Caco-2 (cell line): ENCODE measurements around the gene SMARCA4. TPM values are rescaled to one million over a fixed set of nuclear protein-coding genes. Genes with fewer than 3 reads are reported as not detected.

Experiments
- BruUV-seq: library from RNA; stranded (reverse); fragments of 400-500 nt; replicated peaks from 2 replicates; lab custom pipeline; 2021; lab: Mats Ljungman, UMichigan
- CTCF ChIA-PET: fragments of 300-600 bp; sonication (Branson Sonifier 250); formaldehyde crosslinking; loops from one replicate; lab custom pipeline; 2022; ENCODE audit warnings: antibody characterized with exemption; lab: Charles Lee
- POLR2A ChIA-PET: fragments of 300-600 bp; sonication (Branson Sonifier 250); formaldehyde crosslinking; loops from one replicate; lab custom pipeline; 2022; ENCODE audit warnings: antibody characterized with exemption; lab: Charles Lee
- DNase-seq, 2 experiments: peaks; one replicate each; pipeline versions ENCODE4 v3.0.0 to v3.0.0-alpha.2; 2020 to 2022
- H3K27me3 ChIP-seq: replicated peaks from 2 replicates; pipeline ENCODE4 v1.6.0; 2011; ENCODE audit warnings: low read length; ENCODE audit not compliant: control insufficient read depth, insufficient read depth
- H3K36me3 ChIP-seq: 2 replicates; pipeline ENCODE4 v1.5.1; 2011; ENCODE audit warnings: low read length; ENCODE audit not compliant: control insufficient read depth, insufficient read depth
- H3K4me1 ChIP-seq: fragments of 250-450 bp; sonication (Bioruptor Pico); 2 replicates; pipeline ENCODE4 v1.5.1; 2020; ENCODE audit warnings: mild to moderate bottlenecking
- H3K4me3 ChIP-seq: 2 replicates; pipeline ENCODE4 v1.5.1; 2011; ENCODE audit warnings: low read depth, mild to moderate bottlenecking, control low read depth, low read length
- H3K9me3 ChIP-seq: fragments of 250-450 bp; sonication (Bioruptor Pico); 2 replicates; pipeline ENCODE4 v1.5.1; 2020; ENCODE audit warnings: mild to moderate bottlenecking, moderate library complexity
- H3K27ac Mint-ChIP-seq: one replicate; pipeline ENCODE4 v1.8.0; 2022; ENCODE audit warnings: mixed read lengths; ENCODE audit not compliant: unreplicated experiment
- H3K27me3 Mint-ChIP-seq: one replicate; pipeline ENCODE4 v1.8.0; 2022; ENCODE audit warnings: mixed read lengths; ENCODE audit not compliant: insufficient read depth, unreplicated experiment
- H3K36me3 Mint-ChIP-seq: one replicate; pipeline ENCODE4 v1.8.0; 2022; ENCODE audit warnings: mild to moderate bottlenecking, mixed read lengths; ENCODE audit not compliant: insufficient read depth, unreplicated experiment
- H3K4me1 Mint-ChIP-seq: one replicate; pipeline ENCODE4 v1.8.0; 2022; ENCODE audit warnings: low read depth, mixed read lengths; ENCODE audit not compliant: unreplicated experiment
- H3K4me3 Mint-ChIP-seq: one replicate; pipeline ENCODE4 v1.8.0; 2022; ENCODE audit warnings: mild to moderate bottlenecking, moderate library complexity, mixed read lengths; ENCODE audit not compliant: unreplicated experiment
- H3K9me3 Mint-ChIP-seq: one replicate; pipeline ENCODE4 v1.8.0; 2022; ENCODE audit warnings: mixed read lengths; ENCODE audit not compliant: unreplicated experiment
- intact Hi-C: fragments of 100-400 bp; cut with micrococcal nuclease; formaldehyde crosslinking; loops from one replicate; pipeline ENCODE4 v1.10.0; 2022; ENCODE audit not compliant: unreplicated experiment
- total RNA-seq: library from RNA; stranded (reverse); gene quantifications from 2 replicates; pipeline ENCODE4 v1.2.3, GENCODE V29; 2022
- TF ChIP-seq, protein P1 (sequence below), 2 experiments: fragments of 200-600 bp in 1 of 2; IDR thresholded peaks; 1 replicate in 1 of 2; 2 replicates in 1 of 2; pipeline versions ENCODE4 v1.5.1 to v1.8.0; 2011 to 2022; ENCODE audit warnings: antibody characterized with exemption in 1 of 2, control low read depth in 1 of 2, inconsistent platforms in 1 of 2, low read depth in 1 of 2, low read length in 1 of 2, mild to moderate bottlenecking in 1 of 2, moderate library complexity in 1 of 2; ENCODE audit not compliant: insufficient read depth in 1 of 2, severe bottlenecking in 1 of 2, unreplicated experiment in 1 of 2

SMARCA4 gene
- total RNA-seq, 1 experiment from 2014 or later: 171 TPM

DNA sequence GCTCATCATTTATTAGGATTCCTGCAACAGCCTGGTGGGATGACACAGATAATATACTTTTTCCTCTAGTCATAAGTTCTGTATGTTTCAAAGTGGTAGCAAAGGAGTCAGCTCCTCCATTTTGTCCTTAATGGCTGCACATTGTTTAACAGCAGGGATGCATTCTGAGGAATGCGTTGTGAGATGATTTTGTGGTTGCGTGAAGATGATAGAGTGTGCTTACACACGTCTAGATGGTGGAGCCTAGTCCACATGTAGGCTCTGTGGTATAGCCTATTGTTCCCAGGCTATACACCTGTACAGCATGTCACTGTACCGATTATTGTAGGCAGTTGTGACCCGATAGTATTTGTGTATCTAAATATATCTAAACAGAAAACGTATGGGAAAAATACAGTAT lies 4.6 kb downstream of the SMARCA4 start:
- no TSS peak for BruUV-seq
- ChIA-PET POLR2A (no interaction called here), CTCF (no interaction called here)
- Mint-ChIP-seq H3K4me1 (peaks cover 12% of the 10 kb centered on the region), H3K9me3 (no peaks in the 10 kb centered on the region), H3K36me3 (peaks cover 17% of the 10 kb centered on the region), H3K27ac (no peak overlapping the region), H3K27me3 (no peaks in the 10 kb centered on the region), H3K4me3 (no peak overlapping the region)
- H3K4me3 ChIP-seq: no peak overlapping the region
- no peaks in the 10 kb centered on the region for H3K27me3 ChIP-seq
- TF ChIP-seq, protein P1, sequence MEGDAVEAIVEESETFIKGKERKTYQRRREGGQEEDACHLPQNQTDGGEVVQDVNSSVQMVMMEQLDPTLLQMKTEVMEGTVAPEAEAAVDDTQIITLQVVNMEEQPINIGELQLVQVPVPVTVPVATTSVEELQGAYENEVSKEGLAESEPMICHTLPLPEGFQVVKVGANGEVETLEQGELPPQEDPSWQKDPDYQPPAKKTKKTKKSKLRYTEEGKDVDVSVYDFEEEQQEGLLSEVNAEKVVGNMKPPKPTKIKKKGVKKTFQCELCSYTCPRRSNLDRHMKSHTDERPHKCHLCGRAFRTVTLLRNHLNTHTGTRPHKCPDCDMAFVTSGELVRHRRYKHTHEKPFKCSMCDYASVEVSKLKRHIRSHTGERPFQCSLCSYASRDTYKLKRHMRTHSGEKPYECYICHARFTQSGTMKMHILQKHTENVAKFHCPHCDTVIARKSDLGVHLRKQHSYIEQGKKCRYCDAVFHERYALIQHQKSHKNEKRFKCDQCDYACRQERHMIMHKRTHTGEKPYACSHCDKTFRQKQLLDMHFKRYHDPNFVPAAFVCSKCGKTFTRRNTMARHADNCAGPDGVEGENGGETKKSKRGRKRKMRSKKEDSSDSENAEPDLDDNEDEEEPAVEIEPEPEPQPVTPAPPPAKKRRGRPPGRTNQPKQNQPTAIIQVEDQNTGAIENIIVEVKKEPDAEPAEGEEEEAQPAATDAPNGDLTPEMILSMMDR (IDR thresholded peaks at IDR 0.05; ENCODE audit: insufficient read depth in 1 of 2, low read depth in 1 of 2, low read length in 1 of 2, severe bottlenecking in 1 of 2, unreplicated experiment in 1 of 2): no peak
- no peak for DNase-seq
- H3K36me3 ChIP-seq: no peaks in the 10 kb centered on the region; the same call in 1 of the 2 replicates
- H3K4me1 ChIP-seq: peaks cover 9% of the 10 kb centered on the region; the same call in 1 of the 2 replicates
- intact Hi-C loops: no loop called here
- H3K9me3 ChIP-seq: no peaks in the 10 kb centered on the region

DNA sequence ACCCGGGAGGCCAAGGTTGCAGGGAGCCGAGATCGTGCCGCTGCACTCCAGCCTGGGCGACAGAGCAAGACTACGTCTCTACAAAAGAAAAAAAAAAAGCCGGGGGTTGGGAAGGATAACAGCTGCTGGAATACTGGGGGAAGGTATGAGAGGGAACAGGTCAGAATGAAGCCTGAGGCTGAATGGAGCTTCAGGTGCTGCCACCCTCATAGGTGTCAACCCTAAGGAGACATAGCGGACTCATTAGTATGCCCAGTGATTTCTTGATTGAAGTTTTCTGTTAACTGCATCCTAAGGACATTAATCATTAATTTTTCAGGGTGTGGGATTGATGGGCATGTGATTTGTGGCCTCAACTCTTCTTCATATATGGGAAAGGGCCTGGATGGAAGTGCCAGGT lies 6.0 kb downstream of the SMARCA4 start:
- no peaks in the 10 kb centered on the region for H3K9me3 Mint-ChIP-seq
- H3K36me3 Mint-ChIP-seq: peaks cover 16% of the 10 kb centered on the region
- H3K4me3 ChIP-seq: no peak overlapping the region
- no peak for DNase-seq
- no peaks in the 10 kb centered on the region for H3K9me3 ChIP-seq
- BruUV-seq: no TSS peak
- peaks cover 9% of the 10 kb centered on the region; the same call in 1 of the 2 replicates for H3K4me1 ChIP-seq
- H3K27ac Mint-ChIP-seq: no peak overlapping the region
- no peaks in the 10 kb centered on the region for H3K27me3 Mint-ChIP-seq
- no peaks in the 10 kb centered on the region for H3K27me3 ChIP-seq
- POLR2A ChIA-PET: no interaction called here
- CTCF ChIA-PET: interaction anchor here (0.7 kb wide), 1 partner anchor 69 kb away, joined by 4 read pairs; no protein-coding TSS in a partner anchor
- H3K36me3 ChIP-seq: no peaks in the 10 kb centered on the region; the same call in 1 of the 2 replicates
- H3K4me3 Mint-ChIP-seq: no peak overlapping the region
- H3K4me1 Mint-ChIP-seq: peaks cover 12% of the 10 kb centered on the region
- intact Hi-C loops: no loop called here
- TF ChIP-seq, protein P1 (IDR thresholded peaks at IDR 0.05; ENCODE audit: insufficient read depth in 1 of 2, low read depth in 1 of 2, low read length in 1 of 2, severe bottlenecking in 1 of 2, unreplicated experiment in 1 of 2): no peak

DNA sequence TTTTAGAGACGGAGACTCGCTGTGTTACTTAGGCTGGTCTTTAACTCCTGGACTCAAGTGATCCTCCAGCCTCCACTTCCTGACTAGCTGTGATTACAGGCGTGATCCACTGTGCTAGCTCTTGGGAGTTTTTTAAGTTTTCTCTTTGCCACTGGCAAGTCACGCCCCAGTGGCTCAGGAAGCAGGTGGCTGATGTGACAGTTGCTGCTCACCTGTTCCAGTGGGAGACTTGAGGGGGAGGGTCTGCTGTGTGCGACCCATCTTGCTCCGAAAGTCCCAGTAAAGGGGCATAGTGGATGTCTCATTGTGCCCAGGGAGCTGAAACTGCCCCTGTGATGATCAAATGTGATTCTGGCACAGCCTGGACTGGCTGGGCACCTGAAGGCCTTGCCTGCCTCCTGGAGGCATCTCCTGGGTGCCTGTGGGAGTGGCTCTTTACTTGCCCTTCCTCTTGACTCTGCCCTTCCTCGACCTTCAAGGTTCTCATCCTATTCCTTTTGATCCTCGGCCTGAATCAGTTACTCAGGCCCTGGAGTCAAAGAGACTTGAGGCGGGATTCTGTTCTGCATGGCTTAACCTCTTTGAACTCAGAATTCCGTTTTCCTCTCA lies 7.8 kb downstream of the SMARCA4 start:
- DNase-seq: no peak
- Mint-ChIP-seq H3K4me3 (no peak overlapping the region), H3K36me3 (peaks cover 12% of the 10 kb centered on the region), H3K4me1 (peaks cover 6% of the 10 kb centered on the region), H3K9me3 (no peaks in the 10 kb centered on the region), H3K27me3 (no peaks in the 10 kb centered on the region), H3K27ac (no peak overlapping the region)
- no peaks in the 10 kb centered on the region for H3K9me3 ChIP-seq
- no peaks in the 10 kb centered on the region for H3K27me3 ChIP-seq
- H3K36me3 ChIP-seq: no peaks in the 10 kb centered on the region; the same call in 1 of the 2 replicates
- POLR2A ChIA-PET: no interaction called here
- CTCF ChIA-PET: interaction anchor here (0.6 kb wide), 1 partner anchor 732 kb away, joined by 3 read pairs; no protein-coding TSS in a partner anchor
- no TSS peak for BruUV-seq
- no peak overlapping the region for H3K4me3 ChIP-seq
- peaks cover under 1% of the 10 kb centered on the region; the same call in 1 of the 2 replicates for H3K4me1 ChIP-seq
- TF ChIP-seq, protein P1 (IDR thresholded peaks at IDR 0.05; ENCODE audit: insufficient read depth in 1 of 2, low read depth in 1 of 2, low read length in 1 of 2, severe bottlenecking in 1 of 2, unreplicated experiment in 1 of 2): no peak
- intact Hi-C loops: no loop called here
